Right lobe of liver (tissue), 6 donors: ENCODE results near the gene UNC80. TPM values are rescaled to one million over a fixed set of nuclear protein-coding genes. Genes with fewer than 3 reads are reported as not detected.

ENCODE experiments used
- ATAC-seq, 4 donors: fragments of 200-7000 bp; cut with Tn5 transposase; one replicate each; pipeline ENCODE4 v1.9.1; 2020; ENCODE audit warnings: mild to moderate bottlenecking in 4 of 4, moderate library complexity in 4 of 4
- DNase-seq, 3 donors: peaks; one replicate each; pipeline ENCODE4 v3.0.0-alpha.2; 2020
- H3K27ac ChIP-seq, 3 donors: fragments of 200-600 bp; one replicate each; pipeline ENCODE4 v1.8.0; 2022
- H3K27me3 ChIP-seq, 2 donors: fragments of 200-600 bp; one replicate each; pipeline ENCODE4 v1.8.0; 2022
- H3K36me3 ChIP-seq, 4 donors: fragments of 200-600 bp; sonication (generic) in 1 of 4; one replicate each; pipeline versions ENCODE4 v1.5.1 to v1.8.0; 2017 to 2022; ENCODE audit warnings: control low read depth in 1 of 4
- H3K4me1 ChIP-seq, 4 donors: fragments of 200-600 bp; sonication (generic) in 1 of 4; one replicate each; pipeline versions ENCODE4 v1.5.1 to v1.8.0; 2017 to 2022; ENCODE audit warnings: control low read depth in 1 of 4
- H3K4me3 ChIP-seq, 3 donors: fragments of 200-600 bp; one replicate each; pipeline ENCODE4 v1.8.0; 2022
- H3K9me3 ChIP-seq, 4 donors: fragments of 200-600 bp; sonication (generic) in 1 of 4; one replicate each; pipeline versions ENCODE4 v1.5.1 to v1.8.0; 2017 to 2022; ENCODE audit warnings: control low read depth in 1 of 4
- CTCF ChIP-seq, 4 donors: fragments of 200-600 bp in 3 of 4; fragments of 450-650 bp in 1 of 4; IDR thresholded peaks; one replicate each; pipeline versions ENCODE4 v1.5.1 to v1.8.0; 2016 to 2022; ENCODE audit warnings: antibody characterized with exemption in 4 of 4, mild to moderate bottlenecking in 2 of 4
- POLR2A ChIP-seq: fragments of 450-650 bp; IDR thresholded peaks from one replicate; pipeline ENCODE4 v1.6.1; 2017; ENCODE audit warnings: antibody characterized with exemption, mild to moderate bottlenecking
- WGBS: methylation state at CpG from one replicate; pipeline ENCODE4 v1.1.6; 2018; ENCODE audit warnings: low coverage, low lambda C conversion rate; ENCODE audit not compliant: insufficient coverage; ENCODE audit errors: missing lambda C conversion rate; 5-methylcytosine and 5-hydroxymethylcytosine counted together
- intact Hi-C, 2 donors: fragments of 100-400 bp; cut with DNase I; formaldehyde crosslinking; loops; one replicate each; pipeline versions ENCODE4 v1.11.2 to v1.14.1; 2022
- total RNA-seq, 6 experiments: library from RNA; depleted of rRNA in 2 of 6; stranded (reverse); fragments of >200 nt in 2 of 6; fragmentation: NEBNext Ultra II Directional in 3 of 6; extraction: Animal tissue kit (Norgen Biotek cat#: 25700) in 3 of 6; gene quantifications; one replicate each; pipeline versions ENCODE4 v1.1.0 to v1.2.4, GENCODE V29; 2016 to 2023
- donor health status: DM: no; HTN: yes; CAD: no.
- donor health status: DM: no; HTN: no; CAD: no.
- donor health status: DM: no; HTN: no; CAD: no.
- donor health status: DM: no; HTN: yes; CAD: no.
- donor health status: DM: no; HTN: yes; CAD: no.

The UNC80 gene
- total RNA-seq, 6 experiments from 2014 or later: 0.19 TPM; not detected in 5

GRCh38 chr2:209901172-209901571, 129.5 kb downstream of the UNC80 start:
- intact Hi-C loops: no loop called here
- H3K9me3 ChIP-seq: no peaks in the 10 kb centered on the region
- ATAC-seq (no peak), DNase-seq (no peak)
- 52% methylated on average over 2 of the region's 2 CpGs for WGBS
- no peak for TF ChIP-seq POLR2A
- TF ChIP-seq CTCF (IDR thresholded peaks at IDR 0.05): no peak
- no peaks in the 10 kb centered on the region for H3K4me1 ChIP-seq
- no peak overlapping the region for H3K4me3 ChIP-seq
- no peaks in the 10 kb centered on the region for H3K36me3 ChIP-seq
- H3K27me3 ChIP-seq: no peaks in the 10 kb centered on the region
- no peak overlapping the region for H3K27ac ChIP-seq

GRCh38 chr2:209905691-209906090, 134.1 kb downstream of the UNC80 start:
- no peak for TF ChIP-seq POLR2A
- no peak for TF ChIP-seq CTCF (IDR thresholded peaks at IDR 0.05)
- Histone ChIP-seq H3K36me3 (no peaks in the 10 kb centered on the region), H3K4me3 (no peak overlapping the region), H3K27me3 (no peaks in the 10 kb centered on the region), H3K9me3 (no peaks in the 10 kb centered on the region), H3K4me1 (no peaks in the 10 kb centered on the region), H3K27ac (no peak overlapping the region)
- DNase-seq (no peak), ATAC-seq (no peak)
- intact Hi-C loops: no loop called here
- 52% methylated on average over 2 of the region's 2 CpGs for WGBS

- intact Hi-C loops: no loop called here
- Histone ChIP-seq H3K9me3 (no peaks in the 10 kb centered on the region), H3K27me3 (no peaks in the 10 kb centered on the region), H3K36me3 (no peaks in the 10 kb centered on the region), H3K4me3 (no peak overlapping the region), H3K4me1 (no peaks in the 10 kb centered on the region), H3K27ac (no peak overlapping the region)
- no peak for ATAC-seq
- TF ChIP-seq POLR2A (no peak), CTCF (IDR thresholded peaks at IDR 0.05) (no peak)
- no peak for DNase-seq
Observed at GRCh38 chr2:209907746-209908145, 136.1 kb downstream of the UNC80 start.

- DNase-seq: no peak
- intact Hi-C loops: no loop called here
- TF ChIP-seq POLR2A: no peak
- TF ChIP-seq CTCF (IDR thresholded peaks at IDR 0.05): no peak
- no peak overlapping the region for H3K27ac ChIP-seq
- WGBS: 91% methylated on average over 1 of the region's 1 CpG
- no peak overlapping the region for H3K4me3 ChIP-seq
- H3K27me3 ChIP-seq: no peaks in the 10 kb centered on the region
- no peaks in the 10 kb centered on the region for H3K36me3 ChIP-seq
- no peak for ATAC-seq
- no peaks in the 10 kb centered on the region for H3K4me1 ChIP-seq
- H3K9me3 ChIP-seq: no peaks in the 10 kb centered on the region
Observed at GRCh38 chr2:209908511-209908910, 136.9 kb downstream of the UNC80 start.

DNA sequence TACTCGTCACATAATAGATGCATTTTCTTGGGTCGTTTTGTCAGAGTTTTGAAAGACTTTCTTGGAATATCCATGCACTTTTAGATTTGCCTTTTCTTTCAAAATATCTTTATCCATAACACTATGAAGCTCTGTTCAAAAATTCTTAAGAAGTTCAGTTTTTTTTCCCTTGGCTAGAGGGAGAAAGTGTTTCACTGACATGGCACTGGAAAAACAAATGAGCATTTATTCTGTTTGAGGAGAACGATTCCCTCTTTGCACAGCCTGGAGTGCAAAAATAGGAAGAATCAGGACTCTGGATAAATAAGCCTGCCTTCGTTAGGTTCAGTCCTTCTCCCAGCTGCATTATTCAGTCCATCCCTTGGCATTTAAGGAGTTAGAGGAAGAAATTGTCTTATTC, 139.9 kb downstream of the UNC80 start:
- Histone ChIP-seq H3K27me3 (no peaks in the 10 kb centered on the region), H3K9me3 (no peaks in the 10 kb centered on the region), H3K27ac (no peak overlapping the region), H3K36me3 (no peaks in the 10 kb centered on the region), H3K4me1 (no peaks in the 10 kb centered on the region), H3K4me3 (no peak overlapping the region)
- WGBS: 55% methylated on average over 4 of the region's 4 CpGs
- TF ChIP-seq POLR2A: no peak
- TF ChIP-seq CTCF (IDR thresholded peaks at IDR 0.05): no peak
- intact Hi-C loops: no loop called here
- ATAC-seq (no peak), DNase-seq (no peak)
